ENCODE measurements around the gene MYO9B.

Gene MYO9B

GRCh38 chr19:17080440-17080801 lies 4.8 kb downstream of the MYO9B start:
- H3K4me3 ChIP-seq (ENCODE audit: low read length), result peak overlapping the region; percentile 68
- no peak for DNase-seq (ENCODE audit: low read depth)
- TF ChIP-seq CTCF (conservative IDR thresholded peaks at IDR 0.05; ENCODE audit: low read length), result no peak

GRCh38 chr19:17081672-17082630 lies 6.4 kb downstream of the MYO9B start:
- no peak for DNase-seq (ENCODE audit: low read depth)
- TF ChIP-seq CTCF (conservative IDR thresholded peaks at IDR 0.05; ENCODE audit: low read length), result no peak
- no peak overlapping the region for H3K4me3 ChIP-seq (ENCODE audit: low read length)

GRCh38 chr19:17086120-17086519 lies 10.5 kb downstream of the MYO9B start:
- TF ChIP-seq CTCF (conservative IDR thresholded peaks at IDR 0.05; ENCODE audit: low read length), result no peak
- DNase-seq (ENCODE audit: low read depth), result no peak
- no peak overlapping the region for H3K4me3 ChIP-seq (ENCODE audit: low read length)

- H3K4me3 ChIP-seq (ENCODE audit: low read length), result no peak overlapping the region
- peak; percentile 28 for DNase-seq (ENCODE audit: low read depth)
- no peak for TF ChIP-seq CTCF (conservative IDR thresholded peaks at IDR 0.05; ENCODE audit: low read length)
Measured at GRCh38 chr19:17086834-17087233, 11.3 kb downstream of the MYO9B start.

GRCh38 chr19:17088552-17088951 lies 13.0 kb downstream of the MYO9B start:
- H3K4me3 ChIP-seq (ENCODE audit: low read length), result no peak overlapping the region
- no peak for DNase-seq (ENCODE audit: low read depth)
- TF ChIP-seq CTCF (conservative IDR thresholded peaks at IDR 0.05; ENCODE audit: low read length), result no peak

- TF ChIP-seq CTCF (conservative IDR thresholded peaks at IDR 0.05; ENCODE audit: low read length), result no peak
- H3K4me3 ChIP-seq (ENCODE audit: low read length), result no peak overlapping the region
- DNase-seq (ENCODE audit: low read depth), result peak; percentile 15
Measured at GRCh38 chr19:17090583-17090982, 15.0 kb downstream of the MYO9B start.

GRCh38 chr19:17091758-17092333 lies 16.3 kb downstream of the MYO9B start:
- DNase-seq (ENCODE audit: low read depth), result no peak
- no peak for TF ChIP-seq CTCF (conservative IDR thresholded peaks at IDR 0.05; ENCODE audit: low read length)
- H3K4me3 ChIP-seq (ENCODE audit: low read length), result no peak overlapping the region

Data from AG10803 (cell line).